HepG2 (cell line): ENCODE results near the gene SEPHS2.

ENCODE experiments used
- CBFB ChIP-seq: sonication (generic); formaldehyde crosslinking; IDR thresholded peaks from 2 replicates; pipeline ENCODE4 v1.4.0; 2020; ENCODE audit warnings: missing genetic modification reagents
- POLR2AphosphoS5 ChIP-seq: IDR thresholded peaks from 2 replicates; pipeline ENCODE4 v1.6.1; 2012; ENCODE audit warnings: low read depth, low read length
- PRDM15 ChIP-seq: sonication (generic); formaldehyde crosslinking; IDR thresholded peaks from 2 replicates; pipeline ENCODE4 v1.4.0; 2020; ENCODE audit warnings: missing genetic modification reagents
- ZFP1 ChIP-seq: IDR thresholded peaks from 2 replicates; pipeline ENCODE4 v1.6.1; 2016
- ZNF24 ChIP-seq: fragments of 450-650 bp; IDR thresholded peaks from 2 replicates; pipeline ENCODE4 v1.6.1; 2017; ENCODE audit warnings: antibody characterized with exemption, mild to moderate bottlenecking
- ZNF333 ChIP-seq: sonication (generic); formaldehyde crosslinking; IDR thresholded peaks from 2 replicates; pipeline ENCODE4 v1.4.0; 2020; ENCODE audit warnings: mild to moderate bottlenecking, missing genetic modification reagents, borderline replicate concordance
- ZNF879 ChIP-seq: sonication (generic); formaldehyde crosslinking; IDR thresholded peaks from 2 replicates; pipeline ENCODE4 v1.8.1; 2023; ENCODE audit warnings: missing genetic modification reagents
- TF ChIP-seq, protein P1 (sequence below): IDR thresholded peaks from 2 replicates; pipeline ENCODE4 v1.6.1; 2012; ENCODE audit warnings: low read depth, low read length, improper control_type of control experiment

DNA sequence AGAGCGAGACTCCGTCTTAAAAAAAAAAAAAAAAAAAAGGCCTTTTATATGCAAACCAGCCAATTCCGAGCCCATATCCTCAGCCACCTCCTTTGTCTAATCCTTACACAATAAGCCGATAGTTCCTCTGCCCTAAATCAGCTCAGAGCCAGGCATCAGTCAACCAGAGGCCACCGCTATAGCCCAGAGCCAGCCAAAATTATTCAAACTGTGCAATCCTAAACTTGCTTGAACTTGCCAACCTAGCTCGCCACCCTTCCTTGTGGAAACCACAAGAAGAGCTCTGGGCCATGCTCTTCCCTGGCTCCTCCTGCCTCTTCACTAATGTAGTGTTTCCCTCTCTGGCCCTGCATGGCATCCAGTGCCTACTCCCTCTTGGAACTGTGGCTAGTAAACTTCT, 44.5 kb upstream of the SEPHS2 start:
- no peak for TF ChIP-seq ZNF879 (CRISPR knock-in tag)
- no peak for TF ChIP-seq ZNF333 (CRISPR knock-in tag)
- TF ChIP-seq PRDM15 (CRISPR knock-in tag) = no peak
- TF ChIP-seq CBFB (CRISPR knock-in tag) = no peak
- TF ChIP-seq, protein P1, sequence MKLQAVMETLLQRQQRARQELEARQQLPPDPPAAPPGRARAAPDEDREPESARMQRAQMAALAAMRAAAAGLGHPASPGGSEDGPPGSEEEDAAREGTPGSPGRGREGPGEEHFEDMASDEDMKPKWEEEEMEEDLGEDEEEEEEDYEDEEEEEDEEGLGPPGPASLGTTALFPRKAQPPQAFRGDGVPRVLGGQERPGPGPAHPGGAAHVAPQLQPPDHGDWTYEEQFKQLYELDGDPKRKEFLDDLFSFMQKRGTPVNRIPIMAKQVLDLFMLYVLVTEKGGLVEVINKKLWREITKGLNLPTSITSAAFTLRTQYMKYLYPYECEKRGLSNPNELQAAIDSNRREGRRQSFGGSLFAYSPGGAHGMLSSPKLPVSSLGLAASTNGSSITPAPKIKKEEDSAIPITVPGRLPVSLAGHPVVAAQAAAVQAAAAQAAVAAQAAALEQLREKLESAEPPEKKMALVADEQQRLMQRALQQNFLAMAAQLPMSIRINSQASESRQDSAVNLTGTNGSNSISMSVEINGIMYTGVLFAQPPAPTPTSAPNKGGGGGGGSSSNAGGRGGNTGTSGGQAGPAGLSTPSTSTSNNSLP = no peak
- no peak for TF ChIP-seq ZNF24
- no peak for TF ChIP-seq POLR2AphosphoS5
- TF ChIP-seq ZFP1 (CRISPR knock-in tag) = no peak
